HG03196 (cell line): ENCODE results near the gene FRMD4A.
"Not testable (repeated sequence)": the region's sequence is repeated elsewhere in the genome, so short reads cannot be mapped to it uniquely, and the experiment has no call there.

Experiments
- ATAC-seq: cut with Tn5 transposase; IDR thresholded peaks from one replicate; pipeline ENCODE4 v1.9.1; 2021; ENCODE audit not compliant: unreplicated experiment

Gene FRMD4A

DNA sequence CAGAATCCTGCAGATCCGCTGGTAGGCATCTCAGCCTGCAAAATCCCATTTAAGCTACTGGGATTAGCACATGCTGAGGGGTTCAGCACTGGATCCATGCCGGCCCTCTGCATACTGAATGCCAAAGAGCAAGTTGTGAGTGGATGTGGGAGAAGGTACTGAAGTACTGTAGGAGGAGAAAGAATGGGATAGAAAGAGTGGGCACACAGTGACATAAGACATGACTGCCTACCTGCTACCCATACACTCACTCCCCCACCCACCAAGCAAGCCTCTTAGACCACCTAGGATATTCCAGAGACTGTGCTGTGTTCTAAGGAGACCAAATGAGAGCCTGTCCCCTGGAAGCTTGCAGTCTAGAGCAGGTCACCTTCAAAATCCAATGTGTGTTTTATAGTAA lies 215.9 kb downstream of the FRMD4A start:
- no peak for ATAC-seq

GRCh38 chr10:14112056-14112455 lies 218.7 kb downstream of the FRMD4A start:
- no peak for ATAC-seq

GRCh38 chr10:14111208-14111607 lies 219.5 kb downstream of the FRMD4A start:
- ATAC-seq = no peak

- ATAC-seq = no peak
These were observed 223.9 kb downstream of the FRMD4A start for GRCh38 chr10:14106828-14107227.

- no peak for ATAC-seq
These were observed 228.7 kb downstream of the FRMD4A start for GRCh38 chr10:14102056-14102455.

DNA sequence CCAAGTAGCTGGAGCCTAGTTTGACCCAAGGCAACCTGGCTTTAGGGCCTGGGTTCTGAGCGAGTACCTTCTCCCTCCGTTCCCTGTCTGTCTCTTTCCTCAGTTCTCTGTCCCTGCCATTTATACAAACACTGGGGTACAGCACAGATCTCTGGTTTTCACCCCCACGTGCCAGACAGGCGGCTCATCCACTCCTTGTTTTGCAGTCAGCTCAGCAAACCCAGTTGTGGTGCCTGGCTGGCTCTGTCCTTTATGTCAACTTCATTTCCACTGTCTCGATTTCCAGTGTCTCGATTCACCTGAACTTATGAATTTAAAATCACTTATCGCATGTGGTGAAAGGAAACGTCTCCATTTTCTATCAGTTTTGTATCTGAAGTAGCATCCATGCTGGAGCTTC lies 230.8 kb downstream of the FRMD4A start:
- ATAC-seq = no peak

DNA sequence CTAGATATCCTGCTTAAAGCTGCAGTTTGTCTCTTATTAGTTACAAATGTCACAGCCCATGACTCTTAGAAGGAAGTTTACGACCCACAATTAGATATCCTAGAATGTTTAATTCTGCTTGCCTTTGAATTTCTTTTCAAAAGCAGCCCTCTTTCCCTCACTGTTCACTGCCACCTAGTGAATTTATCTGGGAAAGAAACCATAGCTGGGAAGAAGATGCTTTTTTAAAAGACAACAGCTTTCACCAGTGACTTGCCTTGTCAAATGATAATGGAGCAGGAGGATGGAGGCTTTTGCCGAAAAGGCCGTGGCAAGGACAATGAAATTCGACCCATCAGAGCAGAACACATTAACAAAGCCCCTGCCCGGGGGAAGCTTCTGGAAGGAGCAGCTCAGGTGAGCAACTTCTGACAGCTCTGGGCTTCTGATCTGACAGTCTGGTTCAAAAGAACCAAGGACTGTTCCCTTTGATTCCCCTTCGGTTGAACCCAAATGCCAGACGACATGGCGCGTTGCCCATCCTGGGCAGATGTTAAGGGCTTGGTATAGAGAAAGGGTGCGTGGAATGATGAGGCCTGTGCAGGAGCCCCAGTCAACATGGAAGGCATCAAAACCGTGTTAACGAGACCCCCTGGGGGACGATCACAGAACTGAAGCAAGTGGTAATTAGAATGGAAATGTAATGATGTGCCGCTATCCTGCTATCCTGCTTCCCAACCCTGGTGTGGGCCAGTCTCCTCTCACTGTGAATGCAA lies 236.8 kb downstream of the FRMD4A start:
- no peak for ATAC-seq

DNA sequence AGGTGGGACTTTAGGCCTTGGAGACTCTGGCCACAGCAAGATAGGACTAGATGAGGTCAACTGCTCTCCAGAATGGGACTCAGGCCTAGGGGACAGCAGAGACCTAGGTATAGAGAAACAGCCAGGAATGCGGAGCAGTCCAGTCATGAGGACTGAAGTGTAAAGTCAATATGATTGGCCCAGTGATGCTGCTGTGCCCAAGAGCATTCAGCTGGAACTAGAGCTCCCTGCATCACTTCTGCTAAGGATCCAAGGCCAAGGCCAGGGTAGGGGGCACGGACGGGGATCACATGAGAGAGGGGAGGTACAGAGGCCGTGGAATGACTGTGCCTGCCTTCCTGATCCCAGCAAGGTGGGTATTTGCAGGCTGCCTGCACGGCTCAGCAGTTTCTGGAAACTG lies 237.9 kb downstream of the FRMD4A start:
- no peak for ATAC-seq

DNA sequence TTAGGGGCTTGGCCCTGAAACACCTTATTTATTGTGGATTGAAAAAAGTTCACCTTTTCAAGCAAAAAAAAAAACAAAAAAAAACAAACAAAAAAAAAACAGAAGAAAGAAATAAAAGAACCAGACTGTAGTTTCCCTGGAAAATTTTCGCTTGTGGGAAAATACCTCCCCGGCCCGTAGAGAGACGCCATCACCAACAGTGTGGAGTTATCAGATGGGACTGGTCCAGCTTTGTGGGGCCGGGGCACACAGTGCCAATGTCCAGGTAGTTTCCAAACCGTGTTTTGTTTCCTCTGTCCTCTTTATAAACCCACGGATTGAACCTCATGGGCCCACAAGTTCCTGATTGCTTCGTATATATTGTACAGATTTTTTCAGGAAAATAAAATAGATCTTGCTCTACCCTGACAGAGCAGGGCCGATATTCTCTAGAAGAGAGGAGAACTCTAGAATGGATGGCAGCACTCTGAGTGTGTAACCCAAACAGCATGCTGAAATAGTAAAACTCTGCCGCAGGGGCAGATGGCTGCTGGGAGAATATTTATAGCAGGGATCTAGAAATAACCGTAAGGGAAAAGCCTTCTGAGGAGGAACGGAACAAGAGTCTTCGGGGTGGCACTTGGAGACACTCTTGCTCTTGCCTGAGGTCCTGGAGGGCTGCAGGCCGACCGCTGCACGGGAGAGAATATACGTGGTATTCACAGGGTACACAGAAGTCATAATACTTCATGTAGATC lies 241.0 kb downstream of the FRMD4A start:
- no peak for ATAC-seq

- no peak for ATAC-seq
These were observed 243.2 kb downstream of the FRMD4A start for GRCh38 chr10:14087566-14087965.

- ATAC-seq = no peak
These were observed 244.1 kb downstream of the FRMD4A start for GRCh38 chr10:14086596-14086995.

DNA sequence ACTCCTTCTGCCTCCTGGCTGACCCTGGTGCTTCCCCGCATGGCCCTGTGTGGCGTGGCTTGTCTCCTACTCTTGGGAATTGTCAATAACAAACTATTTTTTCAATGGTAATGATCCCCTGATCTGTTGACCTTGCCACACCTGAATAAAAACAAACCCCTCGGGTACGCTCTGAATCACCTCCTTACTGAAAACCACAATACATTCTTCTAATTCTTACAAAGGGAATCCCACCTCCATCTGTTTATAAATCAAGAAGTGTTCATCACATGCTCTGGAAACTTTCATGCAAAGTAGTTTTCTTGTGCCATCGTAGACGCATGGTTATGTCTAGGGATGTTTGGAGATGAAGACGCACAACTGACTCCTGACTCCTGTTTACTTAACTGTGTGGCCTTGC lies 245.8 kb downstream of the FRMD4A start:
- ATAC-seq = no peak

DNA sequence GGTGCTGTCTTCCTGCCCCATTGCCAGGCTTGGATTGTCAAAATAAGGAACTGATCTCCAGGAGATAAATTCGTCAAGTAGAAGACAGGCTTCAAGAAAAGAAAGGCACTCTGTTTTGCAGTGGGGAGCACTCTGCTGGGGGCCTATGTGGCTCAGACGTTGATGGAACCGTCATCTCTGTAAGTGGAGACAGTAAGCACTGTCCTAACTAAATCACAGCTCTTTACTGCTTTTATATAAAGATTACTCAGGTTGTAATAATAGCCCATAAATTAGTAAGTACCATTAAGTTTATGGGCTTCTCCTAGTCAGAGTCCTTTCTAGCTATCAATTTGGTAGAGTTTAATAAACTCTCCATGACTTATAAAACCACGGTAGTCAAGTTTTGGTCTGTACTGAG lies 249.9 kb downstream of the FRMD4A start:
- no peak for ATAC-seq

DNA sequence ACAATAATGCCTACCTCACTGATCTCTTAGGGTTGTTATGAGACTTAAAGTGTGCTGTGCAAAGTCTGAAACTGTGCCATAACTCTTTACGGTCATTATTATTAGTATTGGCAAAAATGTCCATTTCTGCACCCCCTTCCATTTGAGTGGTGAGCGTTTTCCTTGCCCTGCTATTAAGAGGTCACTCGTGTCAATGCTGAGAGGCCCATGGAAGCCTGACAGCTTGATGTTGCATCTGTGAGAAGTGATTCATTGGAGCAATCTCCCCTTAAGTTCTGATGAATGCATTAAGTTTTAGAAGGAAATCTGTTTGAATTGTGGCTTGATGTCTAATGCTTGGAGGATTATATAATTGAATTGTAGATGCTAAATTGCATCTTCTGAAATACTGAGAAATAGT lies 253.3 kb downstream of the FRMD4A start:
- ATAC-seq = no peak

- ATAC-seq = no peak
These were observed 256.5 kb downstream of the FRMD4A start for GRCh38 chr10:14074062-14074884.

DNA sequence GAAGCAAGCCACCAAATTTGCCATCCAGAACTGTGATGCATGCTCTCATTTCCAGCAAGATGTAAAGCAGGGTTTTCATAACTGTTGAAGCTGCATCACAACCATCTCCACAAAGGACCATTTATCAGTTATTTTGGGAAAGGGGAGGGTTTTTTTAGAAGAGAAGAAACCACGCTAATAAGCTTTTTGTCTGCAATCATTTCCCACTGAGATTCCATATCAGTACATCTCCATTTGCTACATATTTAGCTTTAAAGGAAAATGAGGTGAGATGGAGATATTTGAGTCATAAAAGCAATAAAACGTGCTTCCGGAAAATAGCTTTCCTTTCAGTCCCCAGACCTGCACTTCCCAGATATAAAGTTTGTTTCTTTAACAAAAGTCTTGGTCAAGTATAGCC lies 258.2 kb downstream of the FRMD4A start:
- ATAC-seq = no peak

- no peak for ATAC-seq
These were observed 258.8 kb downstream of the FRMD4A start for GRCh38 chr10:14071956-14072355.

DNA sequence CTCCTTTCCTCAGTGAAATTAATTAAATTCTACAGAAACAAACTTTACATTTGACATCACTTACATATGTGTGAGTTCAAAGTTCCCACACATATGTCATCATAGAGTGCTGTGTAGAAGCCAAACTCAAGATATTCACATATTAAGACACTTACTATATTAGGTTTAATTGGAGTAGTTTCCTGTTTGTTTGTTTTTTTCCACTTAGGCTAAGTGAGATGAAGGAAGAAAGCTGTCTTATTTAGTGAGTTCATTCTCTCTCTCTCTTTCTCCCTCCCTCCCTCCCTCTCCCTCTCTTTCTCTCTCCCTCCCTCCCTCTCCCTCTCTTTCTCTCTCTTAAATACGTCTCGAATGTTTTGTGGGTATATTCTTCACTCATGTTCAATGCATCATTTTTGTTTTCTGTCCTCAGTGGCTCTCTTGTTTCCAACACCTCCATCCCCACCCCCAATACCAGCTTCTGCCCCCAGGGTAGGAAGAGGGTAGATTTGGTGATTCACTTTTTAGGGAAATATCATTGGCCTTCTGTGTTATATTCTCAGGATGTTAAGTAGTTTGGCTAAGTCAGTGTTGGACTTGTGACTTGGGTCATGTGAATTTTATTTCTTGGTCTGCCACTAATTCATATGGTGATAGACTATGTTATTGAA lies 262.0 kb downstream of the FRMD4A start:
- no peak for ATAC-seq

DNA sequence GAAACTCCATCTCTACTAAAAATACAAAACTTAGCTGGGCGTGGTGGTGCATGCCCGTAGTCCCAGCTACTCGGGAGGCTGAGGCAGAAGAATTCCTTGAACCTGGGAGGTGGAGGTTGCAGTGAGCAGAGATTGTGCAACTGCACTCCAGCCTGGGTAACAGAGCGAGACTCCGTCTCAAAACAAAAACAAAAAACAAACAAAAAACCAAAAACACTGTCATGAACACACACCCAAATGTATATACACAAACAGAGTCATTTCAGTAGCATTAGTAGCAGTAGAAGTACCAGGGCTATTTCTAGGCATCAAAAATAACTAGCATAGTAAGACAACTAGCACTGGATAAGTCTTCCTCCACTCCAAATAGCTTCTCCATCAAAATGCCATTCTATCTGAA lies 263.1 kb downstream of the FRMD4A start:
- ATAC-seq = not testable (repeated sequence)

DNA sequence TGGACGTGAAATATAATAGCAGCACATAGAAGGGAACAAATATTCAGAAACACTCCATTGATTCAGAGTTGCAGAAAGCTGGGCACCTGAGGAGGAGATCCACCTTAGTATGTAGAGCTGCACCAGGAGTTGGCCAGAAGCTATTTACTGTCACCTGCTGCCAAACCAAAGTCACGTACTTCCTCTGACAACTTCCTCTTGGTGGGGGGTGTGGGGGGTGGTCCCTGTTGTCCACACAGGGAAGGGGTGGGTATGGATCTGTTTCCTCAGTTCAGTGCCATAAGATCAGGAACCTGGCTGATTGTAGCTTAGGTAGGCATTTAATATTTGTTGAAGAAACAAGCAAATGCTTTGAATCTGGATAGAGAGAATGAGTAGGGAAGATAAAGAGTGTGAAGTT lies 264.6 kb downstream of the FRMD4A start:
- ATAC-seq = no peak
